ENCODE data around the gene LMNA.

The LMNA gene

GRCh38 chr1:156099282-156099681, 15.2 kb upstream of the LMNA start:
- no peaks in the 10 kb centered on the region for H3K9me3 ChIP-seq (ENCODE audit: low read length)
- no peaks in the 10 kb centered on the region for H3K36me3 ChIP-seq (ENCODE audit: insufficient read depth, low read length)
- no peak overlapping the region for H3K9ac ChIP-seq (ENCODE audit: low read length)
- no peak overlapping the region for H3K4me3 ChIP-seq (ENCODE audit: low read depth in 1 of 2, low read length in 2 of 2)
- H3K27me3 ChIP-seq (ENCODE audit: control insufficient read depth in 1 of 2, insufficient read depth in 2 of 2, low read length in 2 of 2), result no peaks in the 10 kb centered on the region
- H3K27ac ChIP-seq (ENCODE audit: low read depth, low read length), result no peak overlapping the region
- peaks cover 51% of the 10 kb centered on the region for H3K4me1 ChIP-seq (ENCODE audit: insufficient read depth, low read length)

GRCh38 chr1:156100205-156100995, 14.1 kb upstream of the LMNA start:
- H3K27ac ChIP-seq (ENCODE audit: low read depth, low read length), result no peak overlapping the region

GRCh38 chr1:156101880-156102279, 12.6 kb upstream of the LMNA start:
- peak overlapping the region; percentile 99 for H3K27ac ChIP-seq (ENCODE audit: low read depth, low read length)
- peaks cover 61% of the 10 kb centered on the region for H3K4me1 ChIP-seq (ENCODE audit: insufficient read depth, low read length)
- H3K4me3 ChIP-seq (ENCODE audit: low read depth in 1 of 2, low read length in 2 of 2), result no peak overlapping the region
- H3K27me3 ChIP-seq (ENCODE audit: control insufficient read depth in 1 of 2, insufficient read depth in 2 of 2, low read length in 2 of 2), result no peaks in the 10 kb centered on the region
- H3K36me3 ChIP-seq (ENCODE audit: insufficient read depth, low read length), result no peaks in the 10 kb centered on the region
- no peaks in the 10 kb centered on the region for H3K9me3 ChIP-seq (ENCODE audit: low read length)
- H3K9ac ChIP-seq (ENCODE audit: low read length), result no peak overlapping the region

More at GRCh38 chr1:156100205-156100995, 14.1 kb upstream of the LMNA start:
- H3K4me1 ChIP-seq (ENCODE audit: insufficient read depth, low read length), result peaks cover 62% of the 10 kb centered on the region
- H3K9me3 ChIP-seq (ENCODE audit: low read length), result no peaks in the 10 kb centered on the region
- no peak overlapping the region for H3K9ac ChIP-seq (ENCODE audit: low read length)
- no peaks in the 10 kb centered on the region for H3K36me3 ChIP-seq (ENCODE audit: insufficient read depth, low read length)
- H3K4me3 ChIP-seq (ENCODE audit: low read depth in 1 of 2, low read length in 2 of 2), result no peak overlapping the region
- no peaks in the 10 kb centered on the region for H3K27me3 ChIP-seq (ENCODE audit: control insufficient read depth in 1 of 2, insufficient read depth in 2 of 2, low read length in 2 of 2)

GRCh38 chr1:156102633-156103511, 11.6 kb upstream of the LMNA start:
- Histone ChIP-seq H3K27me3 (ENCODE audit: control insufficient read depth in 1 of 2, insufficient read depth in 2 of 2, low read length in 2 of 2) (no peaks in the 10 kb centered on the region), H3K4me3 (ENCODE audit: low read depth in 1 of 2, low read length in 2 of 2) (peak overlapping the region; percentile 12 to 36), H3K36me3 (ENCODE audit: insufficient read depth, low read length) (no peaks in the 10 kb centered on the region), H3K9ac (ENCODE audit: low read length) (peak overlapping the region; percentile 84), H3K9me3 (ENCODE audit: low read length) (no peaks in the 10 kb centered on the region), H3K4me1 (ENCODE audit: insufficient read depth, low read length) (peaks cover 60% of the 10 kb centered on the region), H3K27ac (ENCODE audit: low read depth, low read length) (peak overlapping the region; percentile 99)

GRCh38 chr1:156103521-156103947, 11.0 kb upstream of the LMNA start:
- Histone ChIP-seq H3K36me3 (ENCODE audit: insufficient read depth, low read length) (no peaks in the 10 kb centered on the region), H3K27ac (ENCODE audit: low read depth, low read length) (peak overlapping the region; percentile 99), H3K4me1 (ENCODE audit: insufficient read depth, low read length) (peaks cover 60% of the 10 kb centered on the region), H3K9ac (ENCODE audit: low read length) (peak overlapping the region; percentile 84), H3K4me3 (ENCODE audit: low read depth in 1 of 2, low read length in 2 of 2) (peak overlapping the region; percentile 17 to 36), H3K9me3 (ENCODE audit: low read length) (no peaks in the 10 kb centered on the region), H3K27me3 (ENCODE audit: control insufficient read depth in 1 of 2, insufficient read depth in 2 of 2, low read length in 2 of 2) (no peaks in the 10 kb centered on the region)

- no peaks in the 10 kb centered on the region for H3K9me3 ChIP-seq (ENCODE audit: low read length)
- H3K27me3 ChIP-seq (ENCODE audit: control insufficient read depth in 1 of 2, insufficient read depth in 2 of 2, low read length in 2 of 2), result no peaks in the 10 kb centered on the region
- peak overlapping the region; percentile 99 for H3K27ac ChIP-seq (ENCODE audit: low read depth, low read length)
- peak overlapping the region; percentile 17 to 36 for H3K4me3 ChIP-seq (ENCODE audit: low read depth in 1 of 2, low read length in 2 of 2)
- peaks cover 60% of the 10 kb centered on the region for H3K4me1 ChIP-seq (ENCODE audit: insufficient read depth, low read length)
- H3K36me3 ChIP-seq (ENCODE audit: insufficient read depth, low read length), result no peaks in the 10 kb centered on the region
- peak overlapping the region; percentile 84 for H3K9ac ChIP-seq (ENCODE audit: low read length)
These were observed 10.3 kb upstream of the LMNA start for GRCh38 chr1:156104065-156104810.

GRCh38 chr1:156104861-156105832, 9.4 kb upstream of the LMNA start:
- Histone ChIP-seq H3K9ac (ENCODE audit: low read length) (peak overlapping the region; percentile 84), H3K4me3 (ENCODE audit: low read depth in 1 of 2, low read length in 2 of 2) (peak overlapping the region; percentile 4 to 47), H3K36me3 (ENCODE audit: insufficient read depth, low read length) (no peaks in the 10 kb centered on the region), H3K4me1 (ENCODE audit: insufficient read depth, low read length) (peaks cover 60% of the 10 kb centered on the region), H3K27ac (ENCODE audit: low read depth, low read length) (peak overlapping the region; percentile 99), H3K9me3 (ENCODE audit: low read length) (no peaks in the 10 kb centered on the region), H3K27me3 (ENCODE audit: control insufficient read depth in 1 of 2, insufficient read depth in 2 of 2, low read length in 2 of 2) (no peaks in the 10 kb centered on the region)

GRCh38 chr1:156106624-156107488, 7.7 kb upstream of the LMNA start:
- H3K4me3 ChIP-seq (ENCODE audit: low read depth in 1 of 2, low read length in 2 of 2), result peak overlapping the region in 1 of 2 donors; percentile 27
- no peaks in the 10 kb centered on the region for H3K27me3 ChIP-seq (ENCODE audit: control insufficient read depth in 1 of 2, insufficient read depth in 2 of 2, low read length in 2 of 2)
- H3K9me3 ChIP-seq (ENCODE audit: low read length), result no peaks in the 10 kb centered on the region
- no peaks in the 10 kb centered on the region for H3K36me3 ChIP-seq (ENCODE audit: insufficient read depth, low read length)
- H3K4me1 ChIP-seq (ENCODE audit: insufficient read depth, low read length), result peaks cover 51% of the 10 kb centered on the region
- peak overlapping the region; percentile 99 for H3K27ac ChIP-seq (ENCODE audit: low read depth, low read length)
- peak overlapping the region; percentile 51 for H3K9ac ChIP-seq (ENCODE audit: low read length)

- Histone ChIP-seq H3K27ac (ENCODE audit: low read depth, low read length) (no peak overlapping the region), H3K4me1 (ENCODE audit: insufficient read depth, low read length) (peaks cover 47% of the 10 kb centered on the region), H3K36me3 (ENCODE audit: insufficient read depth, low read length) (no peaks in the 10 kb centered on the region), H3K4me3 (ENCODE audit: low read depth in 1 of 2, low read length in 2 of 2) (no peak overlapping the region), H3K27me3 (ENCODE audit: control insufficient read depth in 1 of 2, insufficient read depth in 2 of 2, low read length in 2 of 2) (no peaks in the 10 kb centered on the region), H3K9me3 (ENCODE audit: low read length) (no peaks in the 10 kb centered on the region), H3K9ac (ENCODE audit: low read length) (no peak overlapping the region)
These were observed 6.5 kb upstream of the LMNA start for GRCh38 chr1:156108057-156108456.

Data from muscle layer of colon (tissue), 2 donors.